Peyer's patch (tissue), 4 donors: ENCODE results near the gene EXD2. TPM values are rescaled to one million over a fixed set of nuclear protein-coding genes. Genes with fewer than 3 reads are reported as not detected.

Experiments
- DNase-seq, 3 donors: peaks; one replicate each; pipeline ENCODE4 v3.0.0-alpha.2; 2017 to 2019
- H3K27ac ChIP-seq, 4 donors: fragments of 200-600 bp; sonication (generic); one replicate each; pipeline ENCODE4 v1.5.1; 2016 to 2019
- H3K27me3 ChIP-seq, 2 donors: fragments of 200-600 bp; sonication (generic); one replicate each; pipeline ENCODE4 v1.5.1; 2019
- H3K36me3 ChIP-seq, 3 donors: fragments of 200-600 bp; sonication (generic); one replicate each; pipeline ENCODE4 v1.5.1; 2016 to 2019
- H3K4me1 ChIP-seq, 4 donors: fragments of 200-600 bp; sonication (generic); one replicate each; pipeline ENCODE4 v1.5.1; 2016 to 2019
- H3K4me3 ChIP-seq, 4 donors: fragments of 200-600 bp; sonication (generic); 1 replicate in 3 of 4; 2 replicates in 1 of 4; pipeline ENCODE4 v1.5.1; 2016 to 2019; ENCODE audit warnings: mild to moderate bottlenecking in 1 of 4
- H3K9me3 ChIP-seq, 4 donors: fragments of 200-600 bp; sonication (generic); one replicate each; pipeline ENCODE4 v1.5.1; 2016 to 2019; ENCODE audit warnings: mild to moderate bottlenecking in 1 of 4
- POLR2A ChIP-seq, 2 donors: fragments of 450-650 bp; IDR thresholded peaks; one replicate each; pipeline ENCODE4 v1.5.1; 2017; ENCODE audit warnings: antibody characterized with exemption in 2 of 2, mild to moderate bottlenecking in 2 of 2, moderate library complexity in 2 of 2
- total RNA-seq, 4 donors: library from RNA; depleted of rRNA; stranded (reverse); fragments of >200 nt; gene quantifications; one replicate each; pipeline ENCODE4 v1.1.0, GENCODE V29; 2016
- TF ChIP-seq, protein P1 (sequence below), 6 experiments: fragments of 450-650 bp in 4 of 6; fragments of 200-600 bp in 2 of 6; sonication (generic) in 1 of 6; IDR thresholded peaks; one replicate each; pipeline ENCODE4 v1.5.1; 2017 to 2019; ENCODE audit warnings: antibody characterized with exemption in 6 of 6, mild to moderate bottlenecking in 3 of 6, moderate library complexity in 1 of 6

EXD2 gene
- total RNA-seq, 4 donors from 2014 or later = 12.1 to 19.2 (median 15.2) TPM

DNA sequence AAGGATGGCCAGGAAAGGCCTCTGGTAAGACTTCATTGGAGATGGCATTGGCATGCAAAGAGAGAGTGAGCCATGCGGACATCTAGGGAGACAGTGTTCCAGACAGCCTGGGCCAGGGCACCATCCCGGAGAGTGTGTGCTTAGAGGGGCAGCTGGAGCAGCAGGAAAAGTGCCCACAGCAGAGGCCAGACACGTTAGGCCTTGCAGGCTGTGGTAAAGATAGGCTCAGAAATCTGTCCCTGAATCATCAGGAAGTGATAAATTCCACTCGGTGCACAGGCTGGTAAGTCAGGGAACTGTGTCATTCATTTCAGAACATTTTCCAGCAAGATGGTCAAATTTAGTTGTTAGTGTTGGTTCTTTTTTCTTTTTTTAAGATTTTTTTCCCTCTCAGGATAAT lies 77.5 kb downstream of the EXD2 start:
- Histone ChIP-seq H3K4me3 (no peak overlapping the region), H3K36me3 (no peaks in the 10 kb centered on the region), H3K4me1 (no peaks in the 10 kb centered on the region), H3K27me3 (no peaks in the 10 kb centered on the region), H3K27ac (no peak overlapping the region), H3K9me3 (no peaks in the 10 kb centered on the region)
- no peak for DNase-seq
- TF ChIP-seq, protein P1, sequence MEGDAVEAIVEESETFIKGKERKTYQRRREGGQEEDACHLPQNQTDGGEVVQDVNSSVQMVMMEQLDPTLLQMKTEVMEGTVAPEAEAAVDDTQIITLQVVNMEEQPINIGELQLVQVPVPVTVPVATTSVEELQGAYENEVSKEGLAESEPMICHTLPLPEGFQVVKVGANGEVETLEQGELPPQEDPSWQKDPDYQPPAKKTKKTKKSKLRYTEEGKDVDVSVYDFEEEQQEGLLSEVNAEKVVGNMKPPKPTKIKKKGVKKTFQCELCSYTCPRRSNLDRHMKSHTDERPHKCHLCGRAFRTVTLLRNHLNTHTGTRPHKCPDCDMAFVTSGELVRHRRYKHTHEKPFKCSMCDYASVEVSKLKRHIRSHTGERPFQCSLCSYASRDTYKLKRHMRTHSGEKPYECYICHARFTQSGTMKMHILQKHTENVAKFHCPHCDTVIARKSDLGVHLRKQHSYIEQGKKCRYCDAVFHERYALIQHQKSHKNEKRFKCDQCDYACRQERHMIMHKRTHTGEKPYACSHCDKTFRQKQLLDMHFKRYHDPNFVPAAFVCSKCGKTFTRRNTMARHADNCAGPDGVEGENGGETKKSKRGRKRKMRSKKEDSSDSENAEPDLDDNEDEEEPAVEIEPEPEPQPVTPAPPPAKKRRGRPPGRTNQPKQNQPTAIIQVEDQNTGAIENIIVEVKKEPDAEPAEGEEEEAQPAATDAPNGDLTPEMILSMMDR (IDR thresholded peaks at IDR 0.05) = no peak
- TF ChIP-seq POLR2A (IDR thresholded peaks at IDR 0.05) = no peak

DNA sequence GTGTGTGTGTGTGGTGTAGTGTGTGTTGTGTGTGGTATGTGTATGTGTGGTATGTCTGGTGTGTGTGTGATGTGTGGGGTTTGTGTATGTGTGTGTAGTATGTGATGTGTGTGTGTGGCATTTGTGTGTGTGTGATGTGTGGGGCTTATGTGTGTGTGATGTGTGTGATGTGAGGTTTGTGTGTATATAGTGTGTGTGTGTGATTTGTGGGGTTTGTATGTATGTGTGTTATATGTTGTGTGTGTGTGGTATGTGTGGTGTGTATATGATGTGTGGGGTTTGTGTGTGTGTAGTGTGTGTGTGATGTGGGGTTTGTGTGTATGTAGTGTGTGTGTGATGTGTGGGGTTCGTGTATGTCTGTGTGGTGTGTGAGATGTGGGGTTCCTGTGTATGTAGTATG lies 78.1 kb downstream of the EXD2 start:
- Histone ChIP-seq H3K27me3 (no peaks in the 10 kb centered on the region), H3K4me3 (no peak overlapping the region), H3K36me3 (no peaks in the 10 kb centered on the region), H3K4me1 (no peaks in the 10 kb centered on the region), H3K27ac (no peak overlapping the region), H3K9me3 (no peaks in the 10 kb centered on the region)
- DNase-seq = no peak
- TF ChIP-seq, protein P1 (IDR thresholded peaks at IDR 0.05) = no peak
- no peak for TF ChIP-seq POLR2A (IDR thresholded peaks at IDR 0.05)

DNA sequence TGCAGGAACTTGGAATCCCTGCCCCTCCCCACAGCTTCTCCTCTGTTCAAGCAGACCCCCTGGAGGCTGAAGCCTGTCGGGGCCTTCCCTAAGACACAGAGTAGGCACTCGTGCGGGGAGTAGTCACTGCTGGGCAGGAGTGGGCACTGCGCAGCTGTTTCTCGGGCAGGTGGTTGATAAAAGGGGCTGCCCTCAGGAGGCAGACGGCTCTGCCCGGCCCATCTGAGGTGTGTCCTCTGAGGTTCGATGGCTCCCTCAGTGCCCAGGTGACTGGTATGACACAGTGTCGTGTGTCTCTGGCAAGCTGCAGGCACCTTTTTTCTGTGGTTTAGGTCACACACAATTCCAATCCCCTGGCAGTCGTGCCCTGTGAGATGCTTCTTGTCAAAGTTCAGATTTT lies 78.8 kb downstream of the EXD2 start:
- H3K9me3 ChIP-seq = no peaks in the 10 kb centered on the region
- DNase-seq = no peak
- H3K27ac ChIP-seq = no peak overlapping the region
- no peak overlapping the region for H3K4me3 ChIP-seq
- H3K4me1 ChIP-seq = no peaks in the 10 kb centered on the region
- no peaks in the 10 kb centered on the region for H3K36me3 ChIP-seq
- TF ChIP-seq, protein P1 (IDR thresholded peaks at IDR 0.05) = no peak
- no peaks in the 10 kb centered on the region for H3K27me3 ChIP-seq

DNA sequence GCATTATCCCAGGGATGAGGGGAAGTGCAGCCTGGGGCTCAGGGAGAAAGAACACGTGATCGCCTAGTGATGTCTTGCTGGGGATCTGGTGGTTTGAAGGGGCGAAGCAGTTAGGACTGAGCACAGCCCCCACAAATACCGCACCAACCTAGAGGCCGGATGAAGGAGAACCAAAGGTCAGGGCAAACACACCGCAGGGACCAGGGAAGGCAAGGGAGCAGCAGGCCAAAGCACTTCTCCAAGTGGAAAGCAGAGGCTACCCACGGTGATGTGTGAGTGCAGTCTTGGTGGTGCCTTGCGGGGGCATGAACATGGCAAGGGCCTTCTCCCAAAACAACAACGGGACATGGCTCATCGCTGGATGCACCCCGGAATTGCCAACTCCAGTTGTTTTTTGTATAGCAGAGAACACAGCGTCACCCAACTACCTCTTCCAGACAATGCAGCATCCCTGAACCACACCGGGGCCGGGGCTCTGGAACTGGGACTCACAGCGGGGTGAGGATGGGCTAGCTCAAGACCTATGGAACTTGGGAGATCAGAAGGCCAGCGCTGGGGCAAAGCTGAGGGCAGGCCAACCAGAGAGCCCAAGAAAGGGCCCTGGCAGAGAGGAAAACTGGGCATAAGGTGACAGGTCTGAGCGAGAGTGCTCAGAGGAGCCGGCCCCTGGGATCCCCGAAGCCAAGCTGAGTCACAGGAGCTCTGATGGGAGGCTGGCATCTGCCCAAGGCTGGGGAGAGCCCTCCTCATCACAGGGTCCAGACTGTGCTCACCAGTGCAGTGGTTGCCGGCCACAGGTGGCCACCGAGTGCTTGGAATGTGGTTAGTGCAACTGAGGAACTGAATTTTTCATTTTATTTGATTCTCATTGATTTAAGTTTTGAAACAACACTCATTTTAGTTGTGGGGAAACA lies 79.8 kb downstream of the EXD2 start:
- TF ChIP-seq, protein P1 (IDR thresholded peaks at IDR 0.05) = no peak
- TF ChIP-seq POLR2A (IDR thresholded peaks at IDR 0.05) = no peak
- Histone ChIP-seq H3K4me3 (no peak overlapping the region), H3K27ac (no peak overlapping the region), H3K27me3 (no peaks in the 10 kb centered on the region), H3K4me1 (no peaks in the 10 kb centered on the region), H3K36me3 (no peaks in the 10 kb centered on the region), H3K9me3 (no peaks in the 10 kb centered on the region)
- DNase-seq = no peak

DNA sequence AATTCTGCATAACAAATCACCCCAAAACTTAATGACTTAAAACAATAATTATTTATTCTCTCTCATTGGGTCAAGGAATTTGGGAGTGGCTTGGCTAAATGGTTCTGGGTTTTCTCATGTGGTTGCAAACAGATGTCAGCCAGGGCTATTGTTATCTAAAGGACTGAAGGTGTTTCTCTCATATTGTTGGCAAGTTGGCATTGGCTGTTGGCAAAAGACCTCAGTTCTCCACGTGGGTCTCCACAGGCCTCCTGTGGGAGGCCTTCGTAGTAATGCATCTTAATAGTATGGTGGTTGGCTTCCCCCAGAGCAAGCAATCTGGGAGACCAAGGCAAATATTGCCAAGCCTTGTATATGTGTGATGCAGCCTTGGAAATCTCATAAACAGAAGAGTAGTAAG lies 83.0 kb downstream of the EXD2 start:
- Histone ChIP-seq H3K36me3 (no peaks in the 10 kb centered on the region), H3K9me3 (no peaks in the 10 kb centered on the region), H3K4me1 (no peaks in the 10 kb centered on the region), H3K27me3 (no peaks in the 10 kb centered on the region), H3K4me3 (no peak overlapping the region), H3K27ac (no peak overlapping the region)
- TF ChIP-seq POLR2A (IDR thresholded peaks at IDR 0.05) = no peak
- TF ChIP-seq, protein P1 (IDR thresholded peaks at IDR 0.05) = no peak
- no peak for DNase-seq
